Measurements from ENCODE around the gene STK32C.

The STK32C gene

DNA sequence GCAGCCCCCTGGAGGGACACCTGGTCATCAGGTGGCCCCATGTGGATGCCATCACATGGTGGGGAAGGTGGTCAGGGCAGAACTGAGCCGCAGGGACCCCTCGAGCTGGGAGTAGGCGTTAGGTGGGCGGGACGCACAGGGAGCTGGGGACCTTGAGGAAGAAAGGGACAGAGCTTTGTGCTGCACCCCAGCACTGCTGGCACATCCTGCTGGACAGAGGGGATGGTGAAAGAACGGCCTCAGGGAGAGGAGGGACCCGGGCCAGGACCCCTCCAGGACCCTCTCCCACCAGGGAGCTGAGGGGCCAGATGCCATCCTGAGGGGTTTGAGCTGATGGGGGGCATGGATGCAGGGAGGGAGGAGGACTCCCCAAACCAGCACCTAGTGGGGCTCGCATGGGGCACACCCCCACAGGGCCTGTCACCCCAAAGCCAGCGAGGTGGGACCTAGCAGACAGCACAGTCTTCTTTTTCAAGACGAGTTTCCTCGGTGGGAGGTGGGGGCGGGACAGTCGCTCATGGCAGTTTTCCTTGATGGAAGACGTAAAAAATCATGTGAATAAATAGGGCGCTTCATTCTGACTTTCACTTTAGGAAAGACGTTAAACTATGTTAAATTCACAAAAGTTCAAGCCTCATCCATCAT is 43.3 kb downstream of the STK32C start:
- DNase-seq = no peak

DNA sequence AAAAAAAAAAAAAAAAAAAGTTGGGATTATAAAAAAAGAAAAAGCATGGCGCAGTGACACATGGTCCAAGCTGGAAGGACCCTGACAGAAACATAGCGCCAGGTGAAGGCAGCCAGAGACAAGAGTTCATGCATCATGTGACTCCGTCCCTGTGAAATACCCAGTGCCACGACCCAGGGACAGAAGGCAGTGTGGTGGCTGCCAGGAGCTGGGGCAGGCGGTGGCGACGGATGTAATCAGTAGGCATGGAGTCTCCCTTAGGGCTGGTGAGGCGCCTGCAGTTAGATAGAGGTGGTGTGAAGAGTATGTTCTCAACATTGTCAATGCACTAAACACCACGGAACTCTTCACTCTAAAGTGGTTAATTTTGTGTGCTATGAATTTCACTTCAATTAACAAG is 43.9 kb downstream of the STK32C start:
- peak; percentile 22 for DNase-seq

DNA sequence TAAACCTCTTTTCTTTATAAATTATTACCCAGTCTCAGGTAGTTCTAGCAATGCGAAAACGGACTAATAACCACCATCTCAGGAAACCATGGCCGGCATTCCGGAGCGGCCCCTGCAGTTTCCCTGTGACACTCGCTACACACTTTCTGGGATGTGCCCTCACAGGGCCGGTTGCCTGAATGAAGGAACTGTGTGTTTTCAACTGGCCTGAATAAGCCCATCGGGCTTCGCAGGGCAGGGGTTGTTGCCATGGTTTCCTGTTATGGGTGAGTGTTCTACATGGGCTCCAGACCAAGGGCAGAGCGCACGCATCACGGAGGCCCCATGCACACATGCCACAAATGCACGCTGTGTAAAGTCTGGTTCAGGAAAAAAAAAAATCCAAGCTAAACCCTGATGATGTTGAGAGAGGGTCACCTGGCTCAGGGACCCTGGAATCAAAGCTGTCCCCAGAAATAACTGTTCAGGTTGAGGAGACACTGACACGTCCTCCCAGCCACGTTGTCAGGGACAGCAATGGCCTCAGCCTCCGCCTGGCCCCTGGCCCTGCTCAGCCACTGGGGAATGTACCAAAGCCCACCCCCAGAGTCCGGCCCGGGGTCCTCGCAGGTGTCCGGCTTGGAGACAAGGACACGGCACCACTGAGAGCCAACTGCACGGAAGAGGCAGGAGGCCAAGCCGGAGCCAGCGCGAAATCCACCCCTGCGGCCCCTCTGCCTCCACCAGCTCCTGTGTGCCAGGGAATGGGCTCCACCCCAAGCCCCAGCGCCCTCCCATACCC is 47.9 kb downstream of the STK32C start:
- DNase-seq = no peak

DNA sequence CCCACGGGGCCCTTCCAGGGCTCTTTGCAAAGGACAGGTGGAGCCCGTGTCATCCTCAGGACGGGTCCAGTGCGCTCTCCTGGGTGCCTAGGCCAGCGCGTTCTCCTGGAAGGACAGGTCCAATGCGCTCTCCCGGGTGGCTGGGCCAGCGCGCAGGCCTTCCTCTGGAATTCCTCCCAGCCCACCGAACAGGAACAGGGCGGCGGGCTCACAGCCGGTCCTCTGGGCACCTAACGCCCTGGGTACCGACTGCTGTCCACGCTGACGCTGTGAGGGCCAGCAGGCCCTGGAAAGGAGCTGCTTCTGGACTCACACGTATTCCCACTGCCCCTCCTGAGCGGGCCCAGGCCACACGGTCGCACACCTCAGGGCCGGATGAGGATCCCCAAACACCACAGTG is 49.3 kb downstream of the STK32C start:
- DNase-seq = no peak

DNA sequence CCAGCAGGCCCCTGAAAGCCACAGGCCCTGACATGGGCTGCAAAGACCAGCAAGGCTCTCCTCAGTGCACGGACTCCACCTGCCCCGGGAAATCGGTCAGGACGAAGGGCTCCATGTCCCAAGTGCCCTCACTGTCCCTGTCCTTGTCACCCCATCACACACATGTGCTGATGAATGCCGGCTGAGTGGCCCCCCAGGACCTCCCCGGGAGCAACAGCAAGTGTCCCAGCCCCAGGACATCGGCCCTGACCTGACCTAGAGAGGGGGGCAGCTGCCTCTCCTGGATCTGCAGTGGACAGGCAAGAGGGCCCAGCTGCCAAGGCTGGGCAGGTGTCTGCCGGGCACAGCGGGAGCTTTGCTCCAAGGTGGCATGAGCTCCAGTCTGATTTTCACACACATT is 49.8 kb downstream of the STK32C start:
- DNase-seq = no peak

DNA sequence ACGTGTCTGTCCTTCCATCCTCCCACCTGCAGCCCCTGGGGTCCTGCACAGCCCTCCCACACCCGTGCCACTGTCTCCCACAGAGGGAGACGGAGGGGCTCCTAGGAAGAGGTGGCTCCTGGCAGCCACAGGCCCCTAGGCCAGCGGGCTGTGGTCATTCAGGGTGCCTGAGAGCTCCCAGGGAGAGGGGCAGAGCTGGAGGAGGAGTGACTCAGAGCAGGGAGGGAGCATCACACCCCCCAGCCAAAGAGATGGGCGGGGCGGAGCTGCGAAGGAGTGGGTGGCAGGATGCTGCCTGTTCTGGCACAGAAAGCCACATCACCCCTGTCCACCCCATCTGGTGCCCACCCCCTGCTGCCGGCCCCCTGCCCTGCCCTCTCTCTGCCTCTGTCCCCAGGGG is 50.5 kb downstream of the STK32C start:
- DNase-seq = no peak

DNA sequence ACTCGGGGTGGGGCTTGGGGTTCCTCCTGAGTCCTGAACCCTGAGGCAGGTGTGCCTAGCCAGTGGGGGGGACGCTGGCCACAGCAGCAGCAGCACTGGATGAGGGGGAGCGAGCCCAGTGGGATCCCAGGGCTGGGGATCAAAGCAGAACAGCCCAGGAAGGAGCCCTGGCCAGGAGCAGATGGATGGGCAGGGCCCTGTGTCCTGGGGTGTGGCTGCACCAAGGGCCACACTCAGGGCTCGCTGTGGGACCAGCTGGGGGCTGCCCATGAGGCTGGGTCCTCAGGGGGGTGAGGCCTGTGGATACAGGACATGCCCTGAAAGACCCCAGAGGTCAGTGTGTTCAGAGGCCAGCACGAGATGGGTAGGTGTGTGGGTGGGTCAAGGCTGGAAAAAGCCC is 50.9 kb downstream of the STK32C start:
- no peak for DNase-seq

DNA sequence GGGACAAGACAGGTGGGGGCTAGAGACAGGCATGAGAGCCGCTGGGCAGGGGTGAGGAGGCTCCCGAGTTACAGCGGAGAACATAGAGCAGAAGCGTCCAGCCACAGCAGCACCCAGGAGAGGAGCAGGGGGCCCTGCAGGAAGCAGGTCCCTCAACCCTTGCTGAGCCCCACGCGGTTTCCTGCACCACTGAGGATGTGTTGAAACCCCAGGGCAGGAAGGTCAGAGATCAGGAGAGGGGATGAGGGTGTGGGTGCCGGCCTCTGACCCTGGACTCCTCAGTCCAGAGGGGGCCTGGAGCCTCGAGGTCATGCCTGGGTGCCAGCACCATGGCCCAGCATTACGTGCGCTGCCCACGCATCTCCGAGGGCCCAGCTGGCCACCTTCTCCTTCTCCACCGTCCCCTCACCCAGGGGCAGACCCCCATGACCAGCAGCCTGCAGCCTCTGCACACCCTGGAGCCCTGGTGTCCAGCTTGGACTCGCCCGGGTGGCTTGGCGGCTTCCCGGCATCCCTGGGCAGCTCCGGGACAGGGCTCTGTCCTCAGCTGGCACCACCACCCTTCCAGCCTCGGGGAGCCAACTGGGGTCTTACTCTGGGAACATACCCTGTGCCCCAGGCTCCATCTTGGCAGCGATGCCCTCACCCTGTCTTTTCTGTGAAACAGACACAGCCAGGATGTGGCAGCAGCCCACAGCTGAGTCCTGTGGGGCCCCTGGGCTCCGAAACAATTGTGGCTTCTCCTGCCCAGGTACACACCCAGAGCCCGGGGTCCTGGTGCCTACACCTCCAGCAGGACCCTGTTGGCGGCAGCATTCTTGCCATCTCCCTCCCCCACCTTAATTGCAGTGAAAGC is 52.0 kb downstream of the STK32C start:
- DNase-seq = no peak

DNA sequence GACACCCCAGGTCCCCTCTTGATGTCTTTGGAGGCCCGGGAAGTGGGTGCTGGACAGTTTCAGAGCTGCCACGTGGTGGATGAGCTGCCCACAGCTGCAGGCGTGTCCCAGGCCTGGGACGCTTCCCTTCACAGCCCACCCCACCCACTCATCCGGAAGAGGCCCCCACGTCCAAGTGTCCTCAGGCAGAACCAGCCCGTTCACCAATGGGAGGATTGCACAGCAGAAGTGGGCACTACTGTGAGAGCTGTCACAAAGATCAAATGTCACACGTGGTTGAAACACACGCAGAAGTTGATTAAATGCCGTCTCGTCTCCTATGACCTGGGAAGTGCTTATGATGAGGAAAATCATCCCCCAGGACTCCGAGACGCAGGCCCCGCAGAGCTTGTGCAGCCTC is 52.9 kb downstream of the STK32C start:
- no peak for DNase-seq

DNA sequence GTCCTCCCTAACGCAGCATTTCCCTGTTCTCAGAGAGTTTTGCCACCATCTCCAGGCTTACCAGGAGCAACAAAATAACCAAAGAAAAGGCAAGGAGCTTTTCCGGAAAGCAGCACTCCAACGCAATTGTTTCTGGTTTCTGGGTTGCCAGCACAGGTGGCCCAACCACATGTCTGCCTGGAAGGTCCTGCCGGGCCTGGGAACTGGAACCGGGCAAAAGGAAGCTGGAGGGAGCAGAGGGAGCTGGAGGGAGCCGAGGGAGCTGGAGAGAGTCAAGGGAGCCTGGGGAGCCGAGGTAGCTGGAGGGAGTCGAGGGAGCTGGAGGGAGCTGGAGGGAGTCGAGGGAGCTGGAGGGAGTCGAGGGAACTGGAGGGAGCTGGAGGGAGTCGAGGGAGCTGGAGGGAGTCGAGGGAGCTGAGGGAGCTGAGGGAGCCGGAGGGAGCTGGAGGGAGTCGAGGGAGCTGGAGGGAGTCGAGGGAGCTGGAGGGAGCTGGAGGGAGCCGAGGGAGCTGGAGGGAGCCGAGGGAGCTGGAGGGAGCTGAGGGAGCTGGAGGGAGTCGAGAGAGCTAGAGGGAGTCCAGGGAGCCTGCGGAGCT is 54.6 kb downstream of the STK32C start:
- DNase-seq = no peak

DNA sequence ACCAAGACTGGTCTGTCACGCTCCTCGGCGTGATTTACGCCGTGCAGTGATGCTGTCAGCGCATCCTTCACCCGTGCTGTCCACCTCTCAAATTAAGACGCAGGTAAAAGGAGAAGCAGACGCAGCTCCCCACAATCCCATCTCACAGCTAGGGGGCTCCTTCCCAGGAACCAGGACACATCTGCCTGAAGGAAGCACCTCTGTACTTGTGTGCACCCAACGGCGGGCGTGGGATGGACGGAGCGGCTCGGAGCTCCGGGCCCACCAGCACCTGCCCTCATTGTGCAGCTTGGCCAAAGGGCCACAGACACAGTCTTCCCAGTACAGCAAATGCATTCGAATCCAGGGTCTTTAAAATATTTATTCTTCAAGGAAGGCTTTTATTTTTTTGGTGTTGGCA is 55.3 kb downstream of the STK32C start:
- DNase-seq = no peak

DNA sequence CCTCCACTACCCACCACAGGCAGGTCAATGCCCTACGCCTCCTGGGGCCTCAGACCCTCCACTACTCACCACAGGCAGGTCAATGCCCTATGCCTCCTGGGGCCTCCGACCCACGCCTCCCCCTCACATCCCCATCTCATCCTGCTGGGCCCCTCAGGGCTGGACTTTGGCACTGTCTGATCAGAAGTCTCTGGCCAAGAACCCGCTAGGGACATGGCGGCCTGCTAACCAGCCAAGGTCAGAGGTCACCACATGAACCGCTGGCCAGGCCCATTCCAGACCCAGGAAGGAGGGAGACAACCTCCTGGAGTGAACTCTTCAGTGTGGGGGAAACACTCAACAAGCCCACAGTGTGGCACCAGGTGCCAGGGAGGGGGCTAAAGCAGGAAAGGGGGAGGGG is 55.8 kb downstream of the STK32C start:
- no peak for DNase-seq

DNA sequence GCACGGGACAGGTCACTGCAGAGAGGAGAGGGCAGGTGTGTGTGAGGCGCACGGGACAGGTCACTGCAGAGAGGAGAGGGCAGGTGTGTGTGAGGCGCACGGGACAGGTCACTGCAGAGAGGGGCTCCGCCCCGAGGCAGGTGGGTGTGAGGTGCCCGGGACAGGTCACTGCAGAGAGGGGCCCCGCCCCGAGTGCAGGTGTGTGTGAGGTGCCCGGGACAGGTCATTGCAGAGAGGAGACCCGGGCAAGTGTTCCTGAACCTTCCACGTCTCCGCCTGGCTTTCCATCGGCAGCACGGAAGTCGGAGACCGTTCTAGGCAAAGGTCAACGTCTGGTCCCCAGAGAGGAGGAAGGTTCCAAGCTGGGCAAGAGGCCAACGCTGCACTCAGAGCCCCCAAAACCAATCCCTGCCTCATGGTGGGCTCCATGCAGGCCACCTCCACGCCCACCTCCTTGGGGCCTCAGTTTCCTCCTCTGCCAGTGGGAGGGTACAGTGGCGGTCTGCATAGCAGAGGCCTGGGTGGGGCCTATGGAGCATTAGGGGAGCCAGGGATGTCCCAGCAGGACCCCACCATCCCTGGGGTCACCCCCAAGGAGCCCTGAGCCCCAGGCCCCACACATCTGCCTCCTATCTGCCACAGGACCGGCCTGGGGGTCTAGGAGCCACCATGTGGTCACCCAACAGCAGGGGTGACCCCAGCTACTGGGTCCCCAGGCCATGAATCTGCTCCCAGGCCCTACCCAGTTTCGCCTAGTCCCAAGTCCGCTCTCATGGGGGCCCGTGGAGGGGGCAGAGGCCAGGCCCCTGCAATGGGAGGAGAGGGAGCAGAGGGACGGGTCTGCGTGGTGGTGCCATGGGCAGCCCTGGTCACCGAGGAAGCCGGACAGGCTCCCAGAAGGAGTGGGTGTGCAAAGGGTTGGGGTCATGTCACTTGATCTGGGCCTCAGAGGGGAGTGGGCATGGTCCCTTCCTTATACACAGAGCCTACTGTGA is 57.0 kb downstream of the STK32C start:
- no peak for DNase-seq

DNA sequence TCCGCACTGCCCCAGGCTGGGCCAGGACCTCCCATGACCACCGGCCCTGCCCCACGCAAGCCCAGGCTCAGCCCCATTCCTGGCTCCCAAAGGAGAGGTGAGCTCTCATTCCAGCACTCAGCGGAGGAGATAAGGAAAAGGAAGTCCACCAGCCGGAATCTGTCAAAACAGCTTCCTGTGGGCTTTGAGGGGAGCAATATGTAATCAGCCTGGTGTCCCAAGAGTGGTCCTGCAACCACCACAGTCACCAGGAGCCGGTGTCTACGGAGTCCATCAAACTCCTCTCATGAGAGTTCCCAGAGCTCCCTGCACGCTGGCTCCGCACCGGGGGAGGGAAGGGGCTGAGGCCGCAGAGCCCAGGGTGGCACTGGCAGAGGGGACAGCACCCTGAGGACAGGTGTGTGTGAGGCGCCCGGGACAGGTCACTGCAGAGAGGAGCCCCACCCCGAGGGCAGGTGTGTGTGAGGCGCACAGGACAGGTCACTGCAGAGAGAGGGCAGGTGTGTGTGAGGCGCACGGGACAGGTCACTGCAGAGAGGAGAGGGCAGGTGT is 57.9 kb downstream of the STK32C start:
- DNase-seq = no peak

DNA sequence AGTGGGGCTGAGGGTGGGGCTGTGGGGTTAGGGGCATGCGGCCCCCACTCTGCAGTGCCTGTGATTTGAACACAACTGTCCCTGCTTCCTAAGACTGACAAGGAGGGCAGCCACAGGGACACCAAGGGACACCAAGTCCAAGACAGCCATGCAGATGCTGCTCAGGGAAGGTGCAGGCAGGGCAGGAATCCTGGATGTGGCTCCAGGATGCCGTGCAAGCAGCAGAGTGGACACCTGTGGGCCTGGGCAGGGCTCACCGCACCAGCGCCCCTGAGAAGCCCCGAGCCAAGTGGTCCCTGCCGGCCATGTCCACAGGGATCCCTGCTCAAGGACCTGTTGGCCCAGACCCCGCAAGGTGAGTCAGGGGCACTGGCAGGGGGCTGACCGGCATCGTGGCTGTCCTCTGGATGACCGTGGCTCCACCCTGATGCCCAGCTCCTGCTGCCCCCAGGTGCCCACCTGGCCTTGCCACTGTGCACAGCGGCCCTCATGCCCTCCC is 58.5 kb downstream of the STK32C start:
- DNase-seq = no peak

DNA sequence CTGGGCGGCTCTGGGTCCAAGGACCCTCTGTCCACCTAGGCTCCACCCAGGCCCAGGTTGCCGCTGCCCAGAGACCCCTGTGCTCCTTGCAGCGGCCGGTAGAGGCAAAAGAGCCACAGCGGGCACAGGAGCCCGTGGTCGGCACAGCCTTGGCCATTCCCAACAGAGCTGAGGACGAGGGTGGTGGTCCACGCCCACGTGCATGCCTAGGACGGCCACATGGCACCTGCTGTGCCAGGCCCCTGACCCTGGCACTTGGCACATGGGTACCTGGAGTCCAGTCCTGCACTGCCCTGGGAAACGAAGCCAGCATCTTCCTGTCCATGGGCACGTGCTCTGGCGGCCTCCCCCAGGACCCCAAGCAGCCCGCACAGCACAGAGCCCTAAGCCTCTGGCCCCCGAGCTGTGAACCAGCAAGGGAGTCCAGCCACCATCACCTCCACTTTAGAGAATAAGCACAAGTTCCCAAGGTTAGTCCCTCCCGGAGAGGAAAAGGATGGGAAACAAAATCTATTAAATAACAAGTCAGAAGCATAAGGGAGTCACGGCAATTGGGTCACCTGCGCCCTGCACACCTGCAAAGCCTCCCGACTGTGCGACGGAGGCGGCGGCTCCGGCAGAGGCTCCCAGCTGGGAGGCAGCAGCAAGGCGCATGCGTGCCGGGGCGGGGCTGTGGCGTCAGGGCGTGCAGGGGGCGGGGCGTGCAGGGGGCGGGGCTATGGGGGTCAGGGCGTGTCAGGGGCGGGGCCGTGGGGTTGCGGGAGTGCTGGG is 59.1 kb downstream of the STK32C start:
- no peak for DNase-seq

DNA sequence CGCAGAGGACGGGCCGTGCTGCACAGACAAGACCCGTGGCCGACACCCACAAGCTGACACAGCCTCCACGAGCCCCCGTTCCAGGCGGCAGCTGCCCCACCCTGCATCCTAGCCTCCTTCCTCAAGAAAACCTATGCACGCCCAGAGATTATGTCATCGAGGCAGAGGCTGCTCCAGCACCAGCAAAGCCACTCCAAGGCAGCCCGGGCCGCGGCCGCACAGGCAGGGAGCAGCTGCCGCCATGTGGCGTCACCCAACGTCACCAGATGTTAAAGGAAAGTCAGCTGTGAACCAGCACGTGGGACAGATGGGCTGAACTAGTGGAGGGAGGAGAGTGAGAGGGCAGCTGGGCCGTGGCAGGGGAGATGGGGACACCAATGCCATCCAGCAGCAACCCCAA is 59.8 kb downstream of the STK32C start:
- no peak for DNase-seq

DNA sequence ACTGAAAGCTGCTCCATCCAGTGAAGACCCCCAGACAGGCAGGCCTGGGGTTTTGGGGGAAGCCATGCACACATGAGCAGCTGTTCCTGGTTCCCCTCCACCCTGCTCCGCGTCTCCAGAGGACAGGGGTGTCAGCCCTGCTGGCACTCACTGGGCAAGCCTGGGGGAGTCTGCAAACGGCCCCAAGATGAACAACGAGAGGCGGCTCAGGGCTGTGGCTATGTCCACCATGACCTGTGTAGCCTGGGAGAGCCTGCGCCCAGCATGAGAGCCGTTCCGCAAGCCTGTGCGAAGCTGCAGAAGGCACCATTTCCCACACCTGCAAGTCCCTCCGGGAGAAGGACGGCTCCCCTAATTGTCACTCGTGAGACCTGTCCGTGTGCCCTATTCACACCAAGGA is 61.5 kb downstream of the STK32C start:
- no peak for DNase-seq

DNA sequence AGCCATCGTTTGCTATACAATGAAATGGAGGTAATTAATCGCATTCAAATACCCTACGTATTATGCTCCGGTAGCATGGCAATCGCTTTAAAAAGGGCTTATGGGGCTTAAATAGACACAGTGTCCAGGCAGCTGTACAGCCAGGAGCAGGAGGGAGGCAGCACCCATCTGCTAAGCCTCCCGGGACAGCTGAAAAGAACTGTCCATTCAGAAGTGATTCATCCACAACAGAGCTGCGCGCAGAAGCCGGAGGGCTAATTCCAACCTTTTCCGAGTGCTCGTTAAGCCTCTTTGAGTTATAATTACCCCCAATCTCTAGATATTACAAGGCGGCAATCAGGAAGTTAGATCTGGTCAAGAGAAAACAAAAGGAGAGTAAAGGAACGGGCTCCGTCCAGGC is 62.7 kb downstream of the STK32C start:
- DNase-seq = no peak

DNA sequence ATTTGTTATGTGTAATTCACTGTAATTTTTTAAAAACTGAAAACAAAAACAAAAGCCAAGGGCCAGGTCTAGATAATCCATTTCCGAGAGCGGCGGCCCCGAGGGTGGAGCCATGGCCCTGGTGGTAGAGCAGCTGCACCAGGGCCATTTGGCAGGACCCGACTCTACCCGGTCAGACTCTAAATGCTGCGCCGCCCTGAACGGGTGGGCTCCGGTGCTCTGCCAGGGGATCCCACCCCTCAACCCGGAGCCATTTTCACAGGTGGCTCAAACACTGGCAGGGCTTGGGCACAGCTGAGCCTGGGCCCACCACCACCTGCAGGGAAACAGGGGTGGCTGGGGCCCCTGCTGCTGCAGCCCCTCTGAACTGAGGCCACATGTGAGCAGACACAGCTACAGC is 64.1 kb downstream of the STK32C start:
- DNase-seq = no peak

DNA sequence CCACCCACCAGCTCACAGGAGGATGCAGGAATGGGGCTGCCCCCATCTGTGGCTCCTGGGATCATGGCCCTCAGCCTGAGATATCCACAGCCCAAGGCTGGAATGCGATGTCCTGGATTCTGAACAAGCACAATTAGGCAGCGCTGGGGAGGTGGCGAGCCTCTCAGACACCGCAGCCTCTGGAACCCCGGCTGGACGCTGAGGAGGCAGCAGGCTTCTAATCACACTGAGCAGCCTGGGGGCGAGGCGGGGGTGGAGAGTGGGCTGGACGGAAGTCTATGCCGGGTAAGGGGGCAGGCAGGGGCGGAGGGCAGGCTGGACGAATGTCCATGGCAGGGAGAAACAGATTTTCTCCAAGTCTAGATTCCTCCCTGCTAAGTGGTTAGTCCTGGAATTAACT is 64.6 kb downstream of the STK32C start:
- DNase-seq = no peak

Measured in NCI-H748 treated with DMSO at 0.1 percent for 48 hours (cell line).